H4 (cell line): ENCODE results near the gene SPI1. TPM values are rescaled to one million over a fixed set of nuclear protein-coding genes. Genes with fewer than 3 reads are reported as not detected.
"Not testable (repeated sequence)": the region's sequence is repeated elsewhere in the genome, so short reads cannot be mapped to it uniquely, and the experiment has no call there.

ENCODE experiments used
- DNase-seq: peaks from one replicate; pipeline ENCODE4 v3.0.0-alpha.2; 2015; ENCODE audit warnings: low spot score
- total RNA-seq: library from RNA; depleted of rRNA; stranded (reverse); fragments of >200 nt; shearing (Covaris generic); gene quantifications from 2 replicates; pipeline ENCODE4 v1.2.3, GENCODE V29; 2014; rRNA removed

SPI1 gene
- total RNA-seq, 1 experiment from 2014 or later: not detected

GRCh38 chr11:47326198-47326597 lies 52.1 kb downstream of the SPI1 start:
- DNase-seq: no peak

GRCh38 chr11:47325271-47326041 lies 52.9 kb downstream of the SPI1 start:
- no peak for DNase-seq

GRCh38 chr11:47324520-47324919 lies 53.8 kb downstream of the SPI1 start:
- no peak for DNase-seq

- no peak for DNase-seq
Observed at GRCh38 chr11:47318166-47318565, 60.2 kb downstream of the SPI1 start.

- no peak for DNase-seq
Observed at GRCh38 chr11:47317064-47317828, 61.1 kb downstream of the SPI1 start.

GRCh38 chr11:47316501-47316900 lies 61.8 kb downstream of the SPI1 start:
- DNase-seq: not testable (repeated sequence)

GRCh38 chr11:47314992-47315391 lies 63.4 kb downstream of the SPI1 start:
- DNase-seq: no peak

- no peak for DNase-seq
Observed at GRCh38 chr11:47308050-47308823, 70.1 kb downstream of the SPI1 start.

GRCh38 chr11:47306484-47306844 lies 71.9 kb downstream of the SPI1 start:
- no peak for DNase-seq

GRCh38 chr11:47305734-47306483 lies 72.4 kb downstream of the SPI1 start:
- DNase-seq: no peak

Other genes with a start within 250 kb of the SPI1 start
- gene ARFGAP2, start 201.7 kb downstream of the SPI1 start, total RNA-seq: 81.8 and 97.4 TPM in 2 replicates
- gene PACSIN3, start 192.1 kb downstream of the SPI1 start, total RNA-seq: 11.3 and 16.4 TPM in 2 replicates
- 41.4 and 43.0 TPM in 2 replicates for gene DDB2, start 163.6 kb downstream of the SPI1 start, total RNA-seq
- gene ACP2, start 129.7 kb downstream of the SPI1 start, total RNA-seq: 21.6 and 24.0 TPM in 2 replicates
- 15.7 and 16.1 TPM in 2 replicates for gene NR1H3, start 120.6 kb downstream of the SPI1 start, total RNA-seq
- 8.9 and 17.2 TPM in 2 replicates for gene MADD, start 108.4 kb downstream of the SPI1 start, total RNA-seq
- not detected in 2 replicates for gene MYBPC3, start 25.8 kb downstream of the SPI1 start, total RNA-seq
- gene SLC39A13, start 30.0 kb upstream of the SPI1 start, total RNA-seq: 8.5 and 9.1 TPM in 2 replicates
- 195 and 221 TPM in 2 replicates for gene PSMC3, start 47.9 kb upstream of the SPI1 start, total RNA-seq
- gene RAPSN, start 70.6 kb upstream of the SPI1 start, total RNA-seq: not detected in 2 replicates
- gene CELF1, start 174.6 kb upstream of the SPI1 start, total RNA-seq: 52.1 and 58.8 TPM in 2 replicates
- gene PTPMT1, start 187.1 kb upstream of the SPI1 start, total RNA-seq: 108 and 137 TPM in 2 replicates
- gene KBTBD4, start 200.4 kb upstream of the SPI1 start, total RNA-seq: 30.8 and 35.5 TPM in 2 replicates
- 94.6 and 122 TPM in 2 replicates for gene NDUFS3, start 200.5 kb upstream of the SPI1 start, total RNA-seq
- not detected in 2 replicates for gene FAM180B, start 208.1 kb upstream of the SPI1 start, total RNA-seq
- gene C1QTNF4, start 215.9 kb upstream of the SPI1 start, total RNA-seq: not detected in 2 replicates